HEK293T (cell line): ENCODE measurements around the gene PERM1.

Experiments used
- PKNOX1 ChIP-seq: fragments of 450-650 bp; IDR thresholded peaks from 2 replicates; pipeline ENCODE4 v1.6.1; 2016
- ZNF384 ChIP-seq: fragments of 450-650 bp; IDR thresholded peaks from 2 replicates; pipeline ENCODE4 v1.6.1; 2016

- TF ChIP-seq PKNOX1 (no peak), ZNF384 (no peak)
These were observed 1.1 kb downstream of the PERM1 start for GRCh38 chr1:980602-981395.
